ENCODE measurements around the gene EMC10. TPM values are rescaled to one million over a fixed set of nuclear protein-coding genes. Genes with fewer than 3 reads are reported as not detected.

EMC10 gene
- total RNA-seq, 2 experiments from 2014 or later: 80.0 to 80.3 TPM

DNA sequence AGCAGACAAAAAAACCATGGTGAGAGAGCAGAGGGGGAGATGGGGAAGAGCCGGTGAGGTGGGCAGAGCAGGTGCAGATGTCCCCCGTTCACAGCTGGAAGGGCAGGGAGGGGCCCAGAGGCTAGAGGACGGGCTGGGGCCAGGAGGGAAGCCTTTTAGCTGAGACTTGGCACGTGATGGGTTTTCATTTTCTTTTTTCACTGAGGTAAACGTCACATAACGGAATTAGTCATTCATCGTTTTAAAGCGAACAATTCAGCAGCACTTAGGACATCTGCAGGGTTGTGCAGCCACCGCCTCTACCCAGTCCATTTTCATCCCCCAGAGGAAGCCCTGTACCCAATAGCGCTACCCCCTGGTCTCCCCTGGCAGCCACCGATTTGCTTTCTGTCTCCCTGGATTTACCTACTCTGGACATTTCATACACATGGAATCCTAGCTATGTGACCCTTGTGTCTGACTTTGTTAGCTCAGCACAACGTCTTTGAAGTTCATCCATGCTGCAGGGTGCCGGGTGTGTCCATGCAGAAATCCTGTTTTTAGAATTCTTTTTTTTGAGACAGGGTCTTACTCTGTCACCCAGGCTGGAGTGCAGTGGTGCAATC lies 16.0 kb upstream of the EMC10 start:
- ChIA-PET CTCF (interaction anchor here (1.0 to 1.5 kb wide), 2 partner anchors 92 to 103 kb away, joined by 3 to 5 read pairs; no protein-coding TSS in a partner anchor), POLR2A (interaction anchor here (0.7 to 2.0 kb wide), 2 partner anchors 84 to 103 kb away, joined by 6 to 7 read pairs; partner anchors contain the start of gene NR1H2)
- H3K9me3 ChIP-seq (ENCODE audit: control insufficient read depth in 1 of 2, insufficient read depth in 1 of 2, low read length in 2 of 2): no peaks in the 10 kb centered on the region
- intact Hi-C loops (cut with DNase I, micrococcal nuclease): no loop called here
- TF ChIP-seq, protein P1, sequence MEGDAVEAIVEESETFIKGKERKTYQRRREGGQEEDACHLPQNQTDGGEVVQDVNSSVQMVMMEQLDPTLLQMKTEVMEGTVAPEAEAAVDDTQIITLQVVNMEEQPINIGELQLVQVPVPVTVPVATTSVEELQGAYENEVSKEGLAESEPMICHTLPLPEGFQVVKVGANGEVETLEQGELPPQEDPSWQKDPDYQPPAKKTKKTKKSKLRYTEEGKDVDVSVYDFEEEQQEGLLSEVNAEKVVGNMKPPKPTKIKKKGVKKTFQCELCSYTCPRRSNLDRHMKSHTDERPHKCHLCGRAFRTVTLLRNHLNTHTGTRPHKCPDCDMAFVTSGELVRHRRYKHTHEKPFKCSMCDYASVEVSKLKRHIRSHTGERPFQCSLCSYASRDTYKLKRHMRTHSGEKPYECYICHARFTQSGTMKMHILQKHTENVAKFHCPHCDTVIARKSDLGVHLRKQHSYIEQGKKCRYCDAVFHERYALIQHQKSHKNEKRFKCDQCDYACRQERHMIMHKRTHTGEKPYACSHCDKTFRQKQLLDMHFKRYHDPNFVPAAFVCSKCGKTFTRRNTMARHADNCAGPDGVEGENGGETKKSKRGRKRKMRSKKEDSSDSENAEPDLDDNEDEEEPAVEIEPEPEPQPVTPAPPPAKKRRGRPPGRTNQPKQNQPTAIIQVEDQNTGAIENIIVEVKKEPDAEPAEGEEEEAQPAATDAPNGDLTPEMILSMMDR (IDR thresholded peaks at IDR 0.05): no peak
- Mint-ChIP-seq H3K4me1 (ENCODE audit: low read depth) (no peaks in the 10 kb centered on the region), H3K4me3 (no peak overlapping the region), H3K9me3 (no peaks in the 10 kb centered on the region), H3K36me3 (ENCODE audit: low read depth) (no peaks in the 10 kb centered on the region), H3K27ac (no peak overlapping the region), H3K27me3 (peaks cover 57% of the 10 kb centered on the region)
- no peak overlapping the region for H3K27ac ChIP-seq (ENCODE audit: low read depth in 1 of 2, low read length in 2 of 2)
- DNase-seq (peak in 1 of 14 experiments; percentile 19), ATAC-seq (ENCODE audit: poor library complexity) (no peak)
- peaks cover 7 to 19% of the 10 kb centered on the region in 2 experiments for H3K27me3 ChIP-seq (ENCODE audit: control insufficient read depth in 1 of 2, insufficient read depth in 2 of 2, low read length in 2 of 2)
- no peak overlapping the region for H3K4me3 ChIP-seq (ENCODE audit: low read length)
- peaks cover 5% of the 10 kb centered on the region for H3K4me1 ChIP-seq (ENCODE audit: insufficient read depth, low read length)
- no peaks in the 10 kb centered on the region for H3K36me3 ChIP-seq (ENCODE audit: insufficient read depth, low read length)

DNA sequence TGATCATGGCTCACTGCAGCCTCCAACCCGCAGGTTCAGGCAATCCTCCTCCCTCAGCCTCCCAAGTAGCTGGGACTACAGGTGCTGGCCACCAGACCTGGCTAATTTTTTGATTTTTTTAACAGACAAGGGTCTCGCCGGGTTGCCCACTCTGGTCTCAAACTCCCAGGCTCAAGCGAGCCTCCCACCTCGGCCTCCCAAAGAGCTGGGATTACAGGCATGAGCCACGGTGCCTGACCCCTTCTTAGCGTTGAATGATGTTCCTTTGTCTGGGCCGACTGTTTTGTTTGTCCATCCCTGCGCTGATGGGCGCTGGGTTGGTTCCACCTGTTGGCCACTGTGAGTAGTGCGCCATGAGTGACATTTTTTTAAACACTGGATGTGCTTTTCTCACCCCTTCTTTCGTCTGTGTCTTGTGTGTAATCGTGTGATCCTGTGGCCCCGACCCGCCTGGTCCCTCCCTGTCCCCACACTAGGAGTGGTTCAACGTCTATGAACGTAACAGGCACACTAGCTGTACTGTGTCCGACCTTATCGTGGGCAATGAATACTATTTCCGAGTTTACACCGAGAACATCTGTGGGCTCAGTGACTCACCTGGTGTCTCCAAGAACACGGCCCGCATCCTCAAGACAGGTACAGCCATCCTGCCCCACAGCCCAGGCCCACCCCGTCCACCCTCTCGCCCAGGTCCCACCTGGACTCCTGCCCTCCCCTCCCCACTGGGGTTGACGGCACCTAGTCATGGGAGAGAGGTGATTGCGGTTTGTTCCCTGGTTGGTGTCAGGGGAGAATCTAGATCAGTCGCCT lies 15.0 kb upstream of the EMC10 start:
- ChIA-PET CTCF (interaction anchor here (0.6 to 1.5 kb wide), 3 partner anchors 61 to 104 kb away, joined by 3 to 5 read pairs (median 3); no protein-coding TSS in a partner anchor), POLR2A (interaction anchor here (0.7 to 2.0 kb wide), 2 partner anchors 85 to 104 kb away, joined by 6 to 7 read pairs; partner anchors contain the start of gene NR1H2)
- Histone ChIP-seq H3K27me3 (ENCODE audit: control insufficient read depth in 1 of 2, insufficient read depth in 2 of 2, low read length in 2 of 2) (peaks cover 7 to 19% of the 10 kb centered on the region in 2 experiments), H3K9me3 (ENCODE audit: control insufficient read depth in 1 of 2, insufficient read depth in 1 of 2, low read length in 2 of 2) (no peaks in the 10 kb centered on the region), H3K36me3 (ENCODE audit: insufficient read depth, low read length) (no peaks in the 10 kb centered on the region), H3K4me1 (ENCODE audit: insufficient read depth, low read length) (peaks cover 5% of the 10 kb centered on the region), H3K27ac (ENCODE audit: low read depth in 1 of 2, low read length in 2 of 2) (no peak overlapping the region), H3K4me3 (ENCODE audit: low read length) (no peak overlapping the region)
- Mint-ChIP-seq H3K4me3 (no peak overlapping the region), H3K36me3 (ENCODE audit: low read depth) (no peaks in the 10 kb centered on the region), H3K9me3 (no peaks in the 10 kb centered on the region), H3K27me3 (peaks cover 51% of the 10 kb centered on the region), H3K4me1 (ENCODE audit: low read depth) (no peaks in the 10 kb centered on the region), H3K27ac (no peak overlapping the region)
- DNase-seq: peak in 13 of 14 experiments; percentile 26 to 79 (median 45)
- peak; percentile 90 for ATAC-seq (ENCODE audit: poor library complexity)
- TF ChIP-seq, protein P1 (IDR thresholded peaks at IDR 0.05): peak; percentile 70
- intact Hi-C loops (cut with DNase I, micrococcal nuclease): loop anchor here (1.0 kb wide), 3 partner anchors 92 to 104 kb away; no protein-coding TSS in a partner anchor

DNA sequence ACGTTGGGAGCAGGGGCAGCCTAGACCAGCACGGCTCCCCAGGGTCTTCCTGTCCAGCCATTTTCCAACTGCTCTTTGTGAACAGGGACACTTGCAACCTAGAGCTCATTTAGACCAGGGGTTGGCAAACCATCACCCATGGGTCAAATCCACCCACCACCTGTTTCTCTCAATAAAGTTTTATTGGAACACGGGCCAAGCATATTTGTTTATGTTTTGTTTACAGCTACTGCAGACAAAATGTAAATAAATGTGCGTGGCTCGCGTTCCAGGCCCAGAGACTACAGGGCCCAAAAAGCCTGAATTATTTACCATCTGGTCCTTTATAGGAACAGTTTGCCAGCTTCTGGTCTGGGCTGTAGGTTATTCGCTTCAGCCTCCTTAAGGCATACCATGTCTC lies 13.3 kb upstream of the EMC10 start:
- peaks cover 42% of the 10 kb centered on the region for H3K27me3 Mint-ChIP-seq
- DNase-seq: no peak
- Histone ChIP-seq H3K27me3 (ENCODE audit: control insufficient read depth in 1 of 2, insufficient read depth in 2 of 2, low read length in 2 of 2) (peaks cover 4 to 13% of the 10 kb centered on the region in 2 experiments), H3K36me3 (ENCODE audit: insufficient read depth, low read length) (no peaks in the 10 kb centered on the region), H3K4me3 (ENCODE audit: low read length) (no peak overlapping the region), H3K4me1 (ENCODE audit: insufficient read depth, low read length) (peaks cover 5% of the 10 kb centered on the region), H3K27ac (ENCODE audit: low read depth in 1 of 2, low read length in 2 of 2) (no peak overlapping the region), H3K9me3 (ENCODE audit: control insufficient read depth in 1 of 2, insufficient read depth in 1 of 2, low read length in 2 of 2) (no peaks in the 10 kb centered on the region)
- no peak for ATAC-seq (ENCODE audit: poor library complexity)
- ChIA-PET CTCF (interaction anchor here (0.8 kb wide), 1 partner anchor 96 kb away, joined by 3 read pairs; no protein-coding TSS in a partner anchor), POLR2A (interaction anchor here (1.4 kb wide), 1 partner anchor 79 kb away, joined by 4 read pairs; the partner anchor contains the start of gene POLD1)
- TF ChIP-seq, protein P1 (IDR thresholded peaks at IDR 0.05): no peak
- intact Hi-C loops (cut with DNase I, micrococcal nuclease): no loop called here
- no peaks in the 10 kb centered on the region for H3K4me1 Mint-ChIP-seq (ENCODE audit: low read depth)
- no peak overlapping the region for H3K27ac Mint-ChIP-seq
- no peaks in the 10 kb centered on the region for H3K36me3 Mint-ChIP-seq (ENCODE audit: low read depth)
- H3K4me3 Mint-ChIP-seq: no peak overlapping the region
- no peaks in the 10 kb centered on the region for H3K9me3 Mint-ChIP-seq
